B cell (primary cell): Measurements from ENCODE around the gene DLG1. TPM values are rescaled to one million over a fixed set of nuclear protein-coding genes. Genes with fewer than 3 reads are reported as not detected.

Experiments used
- ATAC-seq: fragments of 200-7000 bp; cut with Tn5 transposase; one replicate; pipeline ENCODE4 v1.10.0; 2021; ENCODE audit warnings: low read depth, mild to moderate bottlenecking, moderate number of reproducible peaks, moderate library complexity
- CTCF ChIA-PET: fragments of 350-600 bp; sonication (Branson Sonifier 250); formaldehyde crosslinking; loops from one replicate; lab custom pipeline; 2021; ENCODE audit warnings: antibody characterized with exemption, inconsistent platforms; lab: Charles Lee
- POLR2A ChIA-PET: fragments of 350-600 bp; sonication (Branson Sonifier 250); formaldehyde crosslinking; loops from one replicate; lab custom pipeline; 2021; ENCODE audit warnings: antibody characterized with exemption; lab: Charles Lee
- DNase-seq: peaks from one replicate; pipeline ENCODE4 v3.0.0; 2013
- H2AFZ ChIP-seq: 2 replicates; pipeline ENCODE4 v1.6.1; 2012; ENCODE audit warnings: mild to moderate bottlenecking, low read depth, low read length; ENCODE audit not compliant: insufficient read depth, poor library complexity, severe bottlenecking
- H3K27ac ChIP-seq, 2 donors: 1 replicate in 1 of 2; 2 replicates in 1 of 2; pipeline ENCODE4 v1.5.1; 2012 to 2013; ENCODE audit warnings: low read length in 2 of 2, mild to moderate bottlenecking in 2 of 2, moderate library complexity in 1 of 2
- H3K27me3 ChIP-seq, 4 experiments: fragments of 200-600 bp in 1 of 4; sonication (generic) in 1 of 4; replicated peaks in 1 of 4; 1 replicate in 2 of 4; 2 replicates in 2 of 4; pipeline versions ENCODE4 v1.6.1 to v1.7.0; 2013 to 2016; ENCODE audit warnings: low read length in 3 of 4, mild to moderate bottlenecking in 2 of 4, mixed read lengths in 1 of 4, moderate library complexity in 1 of 4; ENCODE audit not compliant: insufficient read depth in 4 of 4, control insufficient read depth in 3 of 4; ENCODE audit errors: control extremely low read depth in 1 of 4
- H3K36me3 ChIP-seq, 2 experiments: replicated peaks in 1 of 2; 1 replicate in 1 of 2; 2 replicates in 1 of 2; pipeline versions ENCODE4 v1.6.1 to v1.7.1; 2013; ENCODE audit warnings: low read length in 1 of 2; ENCODE audit not compliant: insufficient read depth in 2 of 2, control insufficient read depth in 1 of 2; ENCODE audit errors: control extremely low read depth in 1 of 2, extremely low read depth in 1 of 2
- H3K4me1 ChIP-seq, 2 donors: fragments of 200-600 bp in 1 of 2; sonication (generic) in 1 of 2; 1 replicate in 1 of 2; 2 replicates in 1 of 2; pipeline versions ENCODE4 v1.5.1 to v1.6.1; 2013 to 2017; ENCODE audit warnings: low read length in 2 of 2; ENCODE audit not compliant: control insufficient read depth in 2 of 2, insufficient read depth in 2 of 2
- H3K4me2 ChIP-seq: replicated peaks from 2 replicates; pipeline ENCODE3; 2012; ENCODE audit warnings: mild to moderate bottlenecking, low read depth, low read length; ENCODE audit not compliant: poor library complexity, severe bottlenecking
- H3K4me3 ChIP-seq, 5 experiments: fragments of 200-600 bp in 1 of 5; sonication (generic) in 1 of 5; 1 replicate in 3 of 5; 2 replicates in 2 of 5; pipeline versions ENCODE4 v1.5.1 to v1.7.0; 2011 to 2016; ENCODE audit warnings: low read length in 4 of 5, mild to moderate bottlenecking in 4 of 5, low read depth in 2 of 5, control low read depth in 1 of 5, moderate library complexity in 1 of 5; ENCODE audit not compliant: insufficient read depth in 1 of 5; ENCODE audit errors: control extremely low read depth in 1 of 5, extremely low read depth in 1 of 5
- H3K79me2 ChIP-seq: fragments of 200-600 bp; sonication (generic); one replicate; pipeline ENCODE4 v1.6.0; 2016; ENCODE audit warnings: low read length; ENCODE audit not compliant: control insufficient read depth, insufficient read depth
- H3K9ac ChIP-seq: fragments of 200-600 bp; sonication (generic); 2 replicates; pipeline ENCODE4 v1.6.1; 2017; ENCODE audit warnings: mild to moderate bottlenecking, low read length, moderate library complexity
- H3K9me3 ChIP-seq, 3 donors: one replicate each; pipeline versions ENCODE4 v1.6.1 to v1.7.1; 2013; ENCODE audit warnings: low read length in 2 of 3; ENCODE audit not compliant: control insufficient read depth in 2 of 3, insufficient read depth in 1 of 3; ENCODE audit errors: control extremely low read depth in 1 of 3
- H4K20me1 ChIP-seq: 2 replicates; pipeline ENCODE4 v1.6.0; 2012; ENCODE audit warnings: mild to moderate bottlenecking, low read length; ENCODE audit not compliant: insufficient read depth, control insufficient read depth, poor library complexity, severe bottlenecking
- H3K27ac Mint-ChIP-seq: one replicate; pipeline ENCODE4 v1.8.0; 2021; ENCODE audit warnings: mixed read lengths
- H3K27me3 Mint-ChIP-seq: one replicate; pipeline ENCODE4 v1.8.0; 2021; ENCODE audit warnings: mixed read lengths
- H3K4me1 Mint-ChIP-seq: one replicate; pipeline ENCODE4 v1.8.0; 2021; ENCODE audit warnings: mixed read lengths
- H3K4me3 Mint-ChIP-seq: one replicate; pipeline ENCODE4 v1.8.0; 2021; ENCODE audit warnings: mixed read lengths
- H3K9me3 Mint-ChIP-seq: one replicate; pipeline ENCODE4 v1.8.0; 2022; ENCODE audit warnings: mixed read lengths; ENCODE audit not compliant: insufficient read depth
- EZH2 ChIP-seq: IDR thresholded peaks from 2 replicates; pipeline ENCODE4 v1.6.1; 2012; ENCODE audit warnings: borderline replicate concordance, low read depth, mild to moderate bottlenecking, moderate library complexity, low read length; ENCODE audit not compliant: insufficient read depth, poor library complexity, severe bottlenecking
- WGBS: methylation state at CpG from one replicate; pipeline ENCODE4 v1.1.5; 2013; ENCODE audit warnings: missing lambda C conversion rate; ENCODE audit not compliant: insufficient coverage; 5-methylcytosine and 5-hydroxymethylcytosine counted together
- intact Hi-C: fragments of 100-400 bp; cut with micrococcal nuclease; formaldehyde crosslinking; loops from one replicate; pipeline ENCODE4 v1.10.0; 2022
- polyA plus RNA-seq: library from polyadenylated mRNA; depleted of rRNA; stranded (reverse); fragments of >200 nt; gene quantifications from 2 replicates; pipeline ENCODE4 v1.2.3, GENCODE V29; 2012
- total RNA-seq, 2 donors: library from RNA; stranded (reverse); fragments of 120-200 nt in 1 of 2; gene quantifications; 1 replicate in 1 of 2; 2 replicates in 1 of 2; pipeline versions ENCODE4 v1.2.3 to v1.2.4, GENCODE V29; 2013 to 2022
- TF ChIP-seq, protein P1 (sequence below): fragments of 200-600 bp; IDR thresholded peaks from one replicate; pipeline ENCODE4 v1.8.0; 2022; ENCODE audit warnings: antibody characterized with exemption, mild to moderate bottlenecking

The DLG1 gene
- total and polyA plus RNA-seq, 2 donors (not counting 1 experiment from before 2014, with no cell fraction given) = 23.4 to 114 TPM

DNA sequence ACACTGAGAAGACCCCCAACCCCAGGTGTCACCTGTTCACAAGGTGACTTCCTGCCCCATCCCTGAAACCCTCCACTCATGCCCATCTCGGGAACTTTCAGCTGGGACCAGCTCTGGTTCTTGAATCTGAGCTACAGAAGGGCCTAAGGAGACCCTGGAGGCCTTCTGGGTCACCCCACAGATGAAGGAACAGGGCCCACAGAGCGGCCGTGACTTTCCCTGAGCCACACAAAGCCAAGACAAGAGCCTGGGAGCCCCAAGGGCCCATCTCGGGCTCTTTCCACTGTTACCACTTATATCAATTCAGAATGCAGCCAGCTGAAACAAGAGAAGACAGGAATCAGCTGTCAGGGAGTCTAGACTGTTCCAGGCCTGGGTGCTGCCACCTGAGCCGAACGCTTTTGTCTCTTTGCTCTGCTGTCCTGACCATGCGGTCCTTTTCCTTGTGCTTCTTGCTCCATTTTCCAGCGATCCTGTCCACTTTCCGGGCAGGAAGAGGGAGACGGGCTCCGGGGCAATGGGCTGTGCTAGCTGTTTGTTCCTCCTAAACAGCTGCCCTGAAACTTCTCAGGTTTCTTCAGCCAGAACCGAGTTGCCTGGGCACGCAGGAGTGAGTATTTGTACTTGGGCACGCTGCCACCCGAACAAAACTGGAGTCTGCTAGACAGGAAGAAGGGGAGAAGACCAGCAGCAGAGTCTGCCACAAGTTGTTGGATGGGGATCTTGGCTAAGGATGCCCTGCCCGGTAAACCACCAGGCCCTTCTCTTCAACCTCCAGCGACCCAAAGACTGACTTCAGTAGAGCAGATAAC lies 301.8 kb downstream of the DLG1 start:
- Histone ChIP-seq H2AFZ (no peak overlapping the region), H3K4me1 (no peaks in the 10 kb centered on the region), H3K9me3 (peaks cover 0 to 10% (median 0%) of the 10 kb centered on the region in 3 donors), H3K79me2 (no peaks in the 10 kb centered on the region), H3K27ac (no peak overlapping the region), H3K36me3 (no peaks in the 10 kb centered on the region), H4K20me1 (no peaks in the 10 kb centered on the region), H3K4me2 (no peak overlapping the region), H3K9ac (no peak overlapping the region), H3K27me3 (no peaks in the 10 kb centered on the region), H3K4me3 (no peak overlapping the region)
- intact Hi-C loops = no loop called here
- H3K4me3 Mint-ChIP-seq = no peak overlapping the region
- WGBS = 84% methylated on average over 15 of the region's 17 CpGs
- POLR2A ChIA-PET = no interaction called here
- no peak overlapping the region for H3K27ac Mint-ChIP-seq
- no peak for ATAC-seq
- no peaks in the 10 kb centered on the region for H3K9me3 Mint-ChIP-seq
- TF ChIP-seq EZH2 = no peak
- TF ChIP-seq, protein P1, sequence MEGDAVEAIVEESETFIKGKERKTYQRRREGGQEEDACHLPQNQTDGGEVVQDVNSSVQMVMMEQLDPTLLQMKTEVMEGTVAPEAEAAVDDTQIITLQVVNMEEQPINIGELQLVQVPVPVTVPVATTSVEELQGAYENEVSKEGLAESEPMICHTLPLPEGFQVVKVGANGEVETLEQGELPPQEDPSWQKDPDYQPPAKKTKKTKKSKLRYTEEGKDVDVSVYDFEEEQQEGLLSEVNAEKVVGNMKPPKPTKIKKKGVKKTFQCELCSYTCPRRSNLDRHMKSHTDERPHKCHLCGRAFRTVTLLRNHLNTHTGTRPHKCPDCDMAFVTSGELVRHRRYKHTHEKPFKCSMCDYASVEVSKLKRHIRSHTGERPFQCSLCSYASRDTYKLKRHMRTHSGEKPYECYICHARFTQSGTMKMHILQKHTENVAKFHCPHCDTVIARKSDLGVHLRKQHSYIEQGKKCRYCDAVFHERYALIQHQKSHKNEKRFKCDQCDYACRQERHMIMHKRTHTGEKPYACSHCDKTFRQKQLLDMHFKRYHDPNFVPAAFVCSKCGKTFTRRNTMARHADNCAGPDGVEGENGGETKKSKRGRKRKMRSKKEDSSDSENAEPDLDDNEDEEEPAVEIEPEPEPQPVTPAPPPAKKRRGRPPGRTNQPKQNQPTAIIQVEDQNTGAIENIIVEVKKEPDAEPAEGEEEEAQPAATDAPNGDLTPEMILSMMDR = no peak
- CTCF ChIA-PET = no interaction called here
- H3K4me1 Mint-ChIP-seq = peaks cover 5% of the 10 kb centered on the region
- H3K27me3 Mint-ChIP-seq = no peaks in the 10 kb centered on the region
- no peak for DNase-seq

GRCh38 chr3:196995646-196996355 lies 302.6 kb downstream of the DLG1 start:
- POLR2A ChIA-PET = no interaction called here
- Histone ChIP-seq H3K4me2 (no peak overlapping the region), H3K27me3 (no peaks in the 10 kb centered on the region), H3K79me2 (no peaks in the 10 kb centered on the region), H3K4me1 (no peaks in the 10 kb centered on the region), H2AFZ (no peak overlapping the region), H3K9me3 (peaks cover 0 to 10% (median 0%) of the 10 kb centered on the region in 3 donors), H4K20me1 (no peaks in the 10 kb centered on the region), H3K4me3 (no peak overlapping the region), H3K36me3 (no peaks in the 10 kb centered on the region), H3K9ac (no peak overlapping the region), H3K27ac (no peak overlapping the region)
- no peak for ATAC-seq
- Mint-ChIP-seq H3K4me1 (no peaks in the 10 kb centered on the region), H3K9me3 (no peaks in the 10 kb centered on the region), H3K4me3 (no peak overlapping the region), H3K27ac (no peak overlapping the region), H3K27me3 (no peaks in the 10 kb centered on the region)
- WGBS = 88% methylated on average over 12 of the region's 14 CpGs
- TF ChIP-seq, protein P1 = no peak
- TF ChIP-seq EZH2 = no peak
- intact Hi-C loops = no loop called here
- CTCF ChIA-PET = interaction anchor here (0.7 kb wide), 1 partner anchor 34 kb away, joined by 3 read pairs; the partner anchor contains the start of gene MELTF
- DNase-seq = no peak
